Panc1 (cell line): ENCODE results near the gene ADAMTS4.

Experiments
- POLR2AphosphoS5 ChIP-seq: IDR thresholded peaks from 2 replicates; pipeline ENCODE4 v1.6.1; 2012; ENCODE audit warnings: mild to moderate bottlenecking, low read depth, low read length, moderate library complexity
- TF ChIP-seq, protein P1 (sequence below): fragments of 450-650 bp; IDR thresholded peaks from 2 replicates; pipeline ENCODE4 v1.5.1; 2017; ENCODE audit warnings: mild to moderate bottlenecking

DNA sequence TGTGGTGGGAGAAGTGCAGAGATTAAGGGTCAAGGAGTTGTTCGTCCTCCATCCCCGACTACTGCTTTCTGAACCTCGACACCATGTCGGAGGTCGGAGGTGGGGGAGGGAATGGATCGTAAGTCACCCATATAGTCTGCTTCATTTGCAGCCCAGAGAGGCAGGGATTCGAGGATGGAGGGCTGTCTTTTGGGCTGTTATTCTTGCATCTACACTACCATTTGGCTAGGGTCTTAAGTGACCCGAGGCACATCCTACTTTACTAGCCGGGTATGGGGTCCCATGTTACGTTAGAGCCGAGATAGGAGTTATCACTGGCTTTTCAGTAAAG is 39.0 kb downstream of the ADAMTS4 start:
- TF ChIP-seq, protein P1, sequence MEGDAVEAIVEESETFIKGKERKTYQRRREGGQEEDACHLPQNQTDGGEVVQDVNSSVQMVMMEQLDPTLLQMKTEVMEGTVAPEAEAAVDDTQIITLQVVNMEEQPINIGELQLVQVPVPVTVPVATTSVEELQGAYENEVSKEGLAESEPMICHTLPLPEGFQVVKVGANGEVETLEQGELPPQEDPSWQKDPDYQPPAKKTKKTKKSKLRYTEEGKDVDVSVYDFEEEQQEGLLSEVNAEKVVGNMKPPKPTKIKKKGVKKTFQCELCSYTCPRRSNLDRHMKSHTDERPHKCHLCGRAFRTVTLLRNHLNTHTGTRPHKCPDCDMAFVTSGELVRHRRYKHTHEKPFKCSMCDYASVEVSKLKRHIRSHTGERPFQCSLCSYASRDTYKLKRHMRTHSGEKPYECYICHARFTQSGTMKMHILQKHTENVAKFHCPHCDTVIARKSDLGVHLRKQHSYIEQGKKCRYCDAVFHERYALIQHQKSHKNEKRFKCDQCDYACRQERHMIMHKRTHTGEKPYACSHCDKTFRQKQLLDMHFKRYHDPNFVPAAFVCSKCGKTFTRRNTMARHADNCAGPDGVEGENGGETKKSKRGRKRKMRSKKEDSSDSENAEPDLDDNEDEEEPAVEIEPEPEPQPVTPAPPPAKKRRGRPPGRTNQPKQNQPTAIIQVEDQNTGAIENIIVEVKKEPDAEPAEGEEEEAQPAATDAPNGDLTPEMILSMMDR: no peak
- TF ChIP-seq POLR2AphosphoS5: no peak
